Stimulated activated naive B cell treated with anti-CD40 and anti-IgM and Interleukin-4, amounts not matched to agents 10 μg/mL and 1 μg/mL and 100 μg/mL, for 72 hours (primary cell): ENCODE results near the gene OR10J4.
"Not testable (repeated sequence)": the region's sequence is repeated elsewhere in the genome, so short reads cannot be mapped to it uniquely, and the experiment has no call there.

Source experiments
- ATAC-seq, 2 donors: fragments of 150-1000 bp; cut with Tn5 transposase; replicated peaks; 2 replicates each; pipeline ENCODE4 v1.10.0; 2021; ENCODE audit warnings: moderate library complexity in 1 of 2
- DNase-seq: peaks from one replicate; pipeline ENCODE4 v3.0.0; 2021
- H3K27ac Mint-ChIP-seq: one replicate; pipeline ENCODE4 v1.8.0; 2022; ENCODE audit warnings: mild to moderate bottlenecking, mixed read lengths
- H3K27me3 Mint-ChIP-seq, 2 donors: one replicate each; pipeline ENCODE4 v1.8.0; 2022; ENCODE audit warnings: mixed read lengths in 2 of 2
- H3K36me3 Mint-ChIP-seq, 2 donors: one replicate each; pipeline ENCODE4 v1.8.0; 2022; ENCODE audit warnings: mixed read lengths in 2 of 2, mild to moderate bottlenecking in 1 of 2
- H3K4me1 Mint-ChIP-seq, 2 donors: one replicate each; pipeline ENCODE4 v1.8.0; 2022; ENCODE audit warnings: mixed read lengths in 2 of 2, mild to moderate bottlenecking in 1 of 2
- H3K4me3 Mint-ChIP-seq, 2 donors: one replicate each; pipeline ENCODE4 v1.8.0; 2022; ENCODE audit warnings: mild to moderate bottlenecking in 2 of 2, mixed read lengths in 2 of 2, moderate library complexity in 1 of 2
- H3K9me3 Mint-ChIP-seq, 2 donors: one replicate each; pipeline ENCODE4 v1.8.0; 2022; ENCODE audit warnings: mixed read lengths in 2 of 2, mild to moderate bottlenecking in 1 of 2

The OR10J4 gene

DNA sequence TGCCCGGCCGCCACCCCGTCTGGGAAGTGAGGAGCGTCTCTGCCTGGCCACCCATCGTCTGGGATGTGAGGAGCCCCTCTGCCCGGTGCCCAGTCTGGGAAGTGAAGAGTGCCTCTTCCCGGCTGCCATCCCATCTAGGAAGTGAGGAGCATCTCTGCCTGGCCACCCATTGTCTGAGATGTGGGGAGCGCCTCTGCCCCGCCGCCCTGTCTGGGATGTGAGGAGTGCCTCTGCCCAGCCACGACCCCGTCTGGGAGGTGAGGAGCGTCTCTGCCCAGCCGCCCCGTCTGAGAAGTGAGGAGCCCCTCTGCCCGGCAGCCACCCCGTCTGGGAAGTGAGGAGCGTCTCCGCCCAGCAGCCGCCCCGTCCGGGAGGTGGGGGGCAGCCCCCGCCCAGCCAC lies 17.6 kb downstream of the OR10J4 start:
- H3K9me3 Mint-ChIP-seq = peaks cover 14 to 15% of the 10 kb centered on the region in 2 donors
- not testable (repeated sequence) for H3K27ac Mint-ChIP-seq, H3K27me3 Mint-ChIP-seq, DNase-seq, ATAC-seq, H3K36me3 Mint-ChIP-seq, H3K4me1 Mint-ChIP-seq, H3K4me3 Mint-ChIP-seq

DNA sequence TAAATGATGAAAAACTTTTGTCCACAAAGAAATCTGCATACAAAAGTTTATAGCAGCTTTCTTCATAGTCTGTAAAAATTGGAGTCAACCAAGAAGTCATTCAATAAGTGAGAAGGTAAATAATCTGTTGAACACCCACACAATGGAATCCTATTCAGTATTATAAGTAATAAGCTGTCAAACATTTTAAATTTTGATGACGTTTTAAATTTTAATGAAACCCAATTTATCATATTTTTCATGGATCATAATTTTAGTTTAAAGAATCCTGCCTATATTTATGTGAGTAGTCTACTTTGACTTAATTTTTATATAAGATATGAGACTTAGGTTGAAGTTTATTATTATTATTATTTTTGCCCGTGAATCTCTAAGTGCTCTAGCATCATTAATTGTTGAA lies 27.5 kb downstream of the OR10J4 start:
- DNase-seq (no peak), ATAC-seq (no peak)
- Mint-ChIP-seq H3K27ac (no peak overlapping the region), H3K9me3 (peaks cover 12 to 14% of the 10 kb centered on the region in 2 donors), H3K4me1 (no peaks in the 10 kb centered on the region), H3K4me3 (no peak overlapping the region), H3K36me3 (no peaks in the 10 kb centered on the region), H3K27me3 (no peaks in the 10 kb centered on the region)

GRCh38 chr1:159465191-159465603 lies 33.2 kb downstream of the OR10J4 start:
- DNase-seq (no peak), ATAC-seq (no peak)
- Mint-ChIP-seq H3K27me3 (peaks cover 2 to 3% of the 10 kb centered on the region in 2 donors), H3K4me1 (no peaks in the 10 kb centered on the region), H3K4me3 (no peak overlapping the region), H3K27ac (no peak overlapping the region), H3K36me3 (no peaks in the 10 kb centered on the region), H3K9me3 (peaks cover 12% of the 10 kb centered on the region in 2 donors)

- ATAC-seq = no peak
- H3K27me3 Mint-ChIP-seq = peaks cover 10 to 15% of the 10 kb centered on the region in 2 donors
- DNase-seq = no peak
- H3K36me3 Mint-ChIP-seq = no peaks in the 10 kb centered on the region
- peaks cover 0 to 2% of the 10 kb centered on the region in 2 donors for H3K9me3 Mint-ChIP-seq
- no peak overlapping the region for H3K27ac Mint-ChIP-seq
- no peaks in the 10 kb centered on the region for H3K4me1 Mint-ChIP-seq
- no peak overlapping the region for H3K4me3 Mint-ChIP-seq
Measured at GRCh38 chr1:159468321-159468720, 36.3 kb downstream of the OR10J4 start.

GRCh38 chr1:159469921-159470533 lies 38.0 kb downstream of the OR10J4 start:
- ATAC-seq (no peak), DNase-seq (no peak)
- H3K4me1 Mint-ChIP-seq = no peaks in the 10 kb centered on the region
- no peak overlapping the region for H3K4me3 Mint-ChIP-seq
- peaks cover 12 to 17% of the 10 kb centered on the region in 2 donors for H3K27me3 Mint-ChIP-seq
- peaks cover 0 to 4% of the 10 kb centered on the region in 2 donors for H3K9me3 Mint-ChIP-seq
- no peaks in the 10 kb centered on the region for H3K36me3 Mint-ChIP-seq
- H3K27ac Mint-ChIP-seq = no peak overlapping the region

DNA sequence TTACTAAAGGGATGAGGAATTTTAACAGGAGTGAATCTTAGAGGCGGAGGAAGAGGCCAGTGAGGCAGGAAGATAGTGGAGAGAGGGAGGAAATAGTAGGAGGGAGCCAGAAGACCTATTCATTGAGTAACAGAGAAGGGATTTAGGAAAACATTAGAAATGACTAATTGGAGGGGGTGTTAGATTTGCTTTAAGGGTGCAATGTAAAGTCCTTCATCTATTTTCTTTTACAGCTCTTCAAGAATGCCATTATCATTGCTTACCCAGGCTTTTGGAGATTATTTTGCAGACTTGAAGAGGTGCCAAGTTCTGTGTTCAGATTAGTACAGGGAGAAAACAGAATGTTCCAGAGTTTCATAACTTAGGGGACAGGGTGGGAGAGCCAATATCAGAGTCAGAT lies 41.3 kb downstream of the OR10J4 start:
- Mint-ChIP-seq H3K9me3 (peaks cover 0 to 4% of the 10 kb centered on the region in 2 donors), H3K4me1 (no peaks in the 10 kb centered on the region), H3K4me3 (no peak overlapping the region), H3K36me3 (no peaks in the 10 kb centered on the region), H3K27ac (no peak overlapping the region), H3K27me3 (peaks cover 9 to 17% of the 10 kb centered on the region in 2 donors)
- ATAC-seq (no peak), DNase-seq (no peak)

GRCh38 chr1:159474926-159475325 lies 42.9 kb downstream of the OR10J4 start:
- no peaks in the 10 kb centered on the region for H3K4me1 Mint-ChIP-seq
- no peak overlapping the region for H3K27ac Mint-ChIP-seq
- H3K4me3 Mint-ChIP-seq = no peak overlapping the region
- ATAC-seq (no peak), DNase-seq (no peak)
- H3K9me3 Mint-ChIP-seq = peaks cover 0 to 4% of the 10 kb centered on the region in 2 donors
- peaks cover 9 to 17% of the 10 kb centered on the region in 2 donors for H3K27me3 Mint-ChIP-seq
- H3K36me3 Mint-ChIP-seq = no peaks in the 10 kb centered on the region
